Activated T-cell treated with anti-CD3 and anti-CD28 coated beads, Interleukin-2, amount 50 U/mL, for 24 hours (primary cell): ENCODE results near the gene DNAJC1.
"Not testable (repeated sequence)": the region's sequence is repeated elsewhere in the genome, so short reads cannot be mapped to it uniquely, and the experiment has no call there.

Source experiments
- DNase-seq: peaks from one replicate; pipeline ENCODE4 v3.0.0-alpha.2; 2020
- H3K27ac Mint-ChIP-seq: 2 replicates; pipeline ENCODE4 v1.8.0; 2020; ENCODE audit warnings: mild to moderate bottlenecking, mixed read lengths
- H3K27me3 Mint-ChIP-seq: 2 replicates; pipeline ENCODE4 v1.8.0; 2020; ENCODE audit warnings: mixed read lengths
- H3K36me3 Mint-ChIP-seq: 2 replicates; pipeline ENCODE4 v1.8.0; 2020; ENCODE audit warnings: low read depth, mixed read lengths
- H3K4me1 Mint-ChIP-seq: 2 replicates; pipeline ENCODE4 v1.8.0; 2020; ENCODE audit warnings: low read depth, mixed read lengths
- H3K4me3 Mint-ChIP-seq: 2 replicates; pipeline ENCODE4 v1.8.0; 2020; ENCODE audit warnings: mild to moderate bottlenecking, moderate library complexity, mixed read lengths
- H3K9me3 Mint-ChIP-seq: 2 replicates; pipeline ENCODE4 v1.8.0; 2020; ENCODE audit warnings: mixed read lengths

The DNAJC1 gene

DNA sequence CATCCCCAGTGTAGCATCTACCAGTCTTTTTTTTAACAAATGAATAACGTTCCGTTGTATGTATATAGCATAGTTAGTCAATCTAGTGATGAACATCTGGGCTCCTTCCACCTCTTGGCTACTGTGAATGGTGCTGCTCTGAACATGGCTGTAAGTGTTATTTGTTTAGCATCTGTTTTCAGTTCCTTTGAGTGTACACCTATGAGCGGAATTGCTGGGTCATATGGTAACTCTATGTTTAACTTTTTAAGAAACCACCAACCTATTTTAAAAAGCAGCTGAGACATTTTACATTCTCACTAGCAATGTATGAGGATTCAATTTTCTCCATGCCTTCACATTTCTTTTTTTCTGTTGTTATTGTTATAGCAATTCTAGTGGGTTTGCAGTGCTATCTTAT, 178.2 kb downstream of the DNAJC1 start:
- no peak for DNase-seq
- Mint-ChIP-seq H3K36me3 (peaks cover 62% of the 10 kb centered on the region), H3K4me1 (no peaks in the 10 kb centered on the region), H3K27ac (no peak overlapping the region), H3K9me3 (peaks cover 39% of the 10 kb centered on the region), H3K4me3 (no peak overlapping the region), H3K27me3 (no peaks in the 10 kb centered on the region)

DNA sequence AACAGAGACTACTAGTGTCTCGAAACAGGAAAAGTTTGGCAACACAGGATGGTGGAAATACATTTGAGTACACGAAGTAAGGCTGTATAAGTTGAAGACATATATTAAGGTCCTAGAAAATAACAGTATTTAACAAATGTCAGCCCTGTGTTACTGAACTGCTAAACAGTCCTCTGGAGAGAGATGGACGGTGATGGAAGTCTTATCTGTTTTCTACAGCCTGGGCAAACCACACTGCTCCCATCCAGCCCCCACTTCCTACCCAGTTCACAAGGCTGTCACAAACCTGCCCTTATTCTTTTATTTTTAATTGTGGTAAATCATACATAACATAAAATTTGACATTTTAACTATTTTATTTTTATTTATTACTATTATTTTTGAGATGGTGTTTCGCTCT, 179.1 kb downstream of the DNAJC1 start:
- H3K4me1 Mint-ChIP-seq: no peaks in the 10 kb centered on the region
- peaks cover 32% of the 10 kb centered on the region for H3K9me3 Mint-ChIP-seq
- H3K4me3 Mint-ChIP-seq: no peak overlapping the region
- no peak for DNase-seq
- peaks cover 53% of the 10 kb centered on the region for H3K36me3 Mint-ChIP-seq
- H3K27ac Mint-ChIP-seq: no peak overlapping the region
- H3K27me3 Mint-ChIP-seq: no peaks in the 10 kb centered on the region

DNA sequence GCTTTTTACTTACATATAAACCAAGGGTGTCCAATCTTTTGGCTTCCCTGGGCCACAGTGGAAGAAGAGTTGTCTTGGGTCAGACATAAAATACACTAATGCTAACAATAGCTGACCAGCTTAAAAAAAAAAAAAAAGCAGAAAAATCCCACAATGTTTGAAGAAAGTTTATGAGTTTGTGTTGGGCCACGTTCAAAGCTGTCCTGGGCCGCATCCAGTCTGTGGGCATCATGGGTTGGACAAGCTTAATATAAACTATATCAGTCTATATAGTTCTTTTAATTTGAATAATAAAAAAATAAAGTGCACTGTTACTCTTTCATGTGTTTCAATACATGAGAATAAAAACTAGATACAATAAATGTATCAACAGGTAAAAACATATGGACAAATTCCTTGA, 179.9 kb downstream of the DNAJC1 start:
- H3K27me3 Mint-ChIP-seq: no peaks in the 10 kb centered on the region
- peaks cover 46% of the 10 kb centered on the region for H3K36me3 Mint-ChIP-seq
- no peak for DNase-seq
- H3K4me3 Mint-ChIP-seq: no peak overlapping the region
- no peaks in the 10 kb centered on the region for H3K4me1 Mint-ChIP-seq
- no peak overlapping the region for H3K27ac Mint-ChIP-seq
- peaks cover 30% of the 10 kb centered on the region for H3K9me3 Mint-ChIP-seq

DNA sequence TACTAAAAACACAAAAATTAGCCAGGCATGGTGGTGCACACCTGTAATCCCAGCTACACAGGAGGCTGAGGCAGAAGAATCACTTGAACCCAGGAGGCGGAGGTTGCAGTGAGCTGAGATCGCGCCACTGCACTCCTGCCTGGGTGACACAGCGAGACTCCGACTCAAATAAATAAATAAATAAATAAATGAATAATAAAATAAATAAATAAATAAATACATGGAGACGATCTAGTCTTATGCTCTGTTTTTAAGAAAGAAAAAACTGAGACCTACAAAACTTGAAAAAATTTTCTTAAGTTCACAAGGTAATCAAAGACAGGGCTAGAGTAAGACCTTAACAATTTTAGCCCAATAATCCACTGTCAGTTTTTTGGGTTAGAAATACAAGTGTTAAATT, 181.3 kb downstream of the DNAJC1 start:
- H3K4me3 Mint-ChIP-seq, H3K27me3 Mint-ChIP-seq, DNase-seq, H3K4me1 Mint-ChIP-seq, H3K27ac Mint-ChIP-seq: not testable (repeated sequence)
- peaks cover 35% of the 10 kb centered on the region for H3K36me3 Mint-ChIP-seq
- H3K9me3 Mint-ChIP-seq: peaks cover 19% of the 10 kb centered on the region

DNA sequence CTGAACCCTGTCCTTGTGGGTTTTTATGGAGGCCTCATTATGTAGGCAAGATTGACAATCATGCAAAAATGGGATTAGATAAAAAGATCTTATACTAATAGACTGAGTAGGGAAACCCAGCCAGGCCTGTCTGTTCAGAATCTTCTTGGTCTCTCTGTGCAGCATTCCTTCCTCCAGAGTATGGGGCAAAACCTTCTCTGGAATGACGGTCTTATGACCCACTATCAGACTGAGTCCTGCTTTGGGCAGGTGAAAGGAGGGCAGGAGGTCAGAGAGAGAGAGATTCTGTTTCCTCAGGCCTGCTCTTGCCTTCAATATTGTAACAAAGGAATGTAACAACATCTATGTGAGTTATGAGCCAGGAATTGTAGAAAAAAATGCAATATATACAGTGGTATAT, 182.6 kb downstream of the DNAJC1 start:
- H3K4me1 Mint-ChIP-seq: no peaks in the 10 kb centered on the region
- DNase-seq: no peak
- H3K27me3 Mint-ChIP-seq: no peaks in the 10 kb centered on the region
- H3K9me3 Mint-ChIP-seq: peaks cover 8% of the 10 kb centered on the region
- H3K27ac Mint-ChIP-seq: no peak overlapping the region
- H3K4me3 Mint-ChIP-seq: no peak overlapping the region
- H3K36me3 Mint-ChIP-seq: peaks cover 26% of the 10 kb centered on the region

DNA sequence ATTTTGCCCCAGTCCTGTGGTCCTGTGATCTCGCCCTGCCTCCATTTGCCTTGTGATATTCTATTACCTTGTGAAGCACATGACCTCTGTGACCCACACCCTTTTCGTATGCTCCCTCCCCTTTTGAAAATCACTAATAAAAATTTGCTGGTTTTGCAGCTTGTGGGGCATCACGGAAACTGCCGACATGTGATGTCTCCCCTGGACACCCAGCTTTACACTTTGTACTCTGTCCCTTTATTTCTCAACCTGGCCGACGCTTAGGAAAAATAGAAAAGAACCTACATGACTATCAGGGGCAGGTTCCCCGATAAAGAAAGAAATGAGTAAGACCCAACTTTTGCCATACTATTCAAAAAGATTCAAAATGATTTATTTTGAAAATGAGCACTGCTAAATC, 185.1 kb downstream of the DNAJC1 start:
- H3K4me3 Mint-ChIP-seq, DNase-seq, H3K9me3 Mint-ChIP-seq, H3K27me3 Mint-ChIP-seq, H3K27ac Mint-ChIP-seq, H3K4me1 Mint-ChIP-seq: not testable (repeated sequence)
- peaks cover 26% of the 10 kb centered on the region for H3K36me3 Mint-ChIP-seq

DNA sequence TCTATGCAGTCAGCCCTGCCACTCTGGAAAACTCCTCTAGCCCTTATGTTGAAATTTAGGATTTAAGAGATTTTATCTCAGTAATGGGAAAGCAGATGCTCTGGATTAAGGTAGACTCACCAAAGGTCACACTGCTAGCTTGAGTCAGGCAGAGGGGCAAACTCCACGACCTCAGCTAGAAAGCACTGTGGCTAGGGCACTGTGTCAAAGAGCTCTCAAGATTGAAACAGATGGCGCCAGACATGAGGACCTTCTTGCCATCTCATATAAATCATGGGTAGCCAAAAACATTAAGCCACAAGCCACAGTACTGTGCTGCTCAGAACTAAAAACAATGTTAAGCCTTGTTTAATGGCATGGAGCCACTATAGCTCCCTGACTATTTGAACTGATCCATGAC, 188.7 kb downstream of the DNAJC1 start:
- Mint-ChIP-seq H3K27ac (no peak overlapping the region), H3K9me3 (no peaks in the 10 kb centered on the region), H3K4me1 (no peaks in the 10 kb centered on the region), H3K4me3 (no peak overlapping the region), H3K36me3 (peaks cover 18% of the 10 kb centered on the region), H3K27me3 (no peaks in the 10 kb centered on the region)
- DNase-seq: no peak

DNA sequence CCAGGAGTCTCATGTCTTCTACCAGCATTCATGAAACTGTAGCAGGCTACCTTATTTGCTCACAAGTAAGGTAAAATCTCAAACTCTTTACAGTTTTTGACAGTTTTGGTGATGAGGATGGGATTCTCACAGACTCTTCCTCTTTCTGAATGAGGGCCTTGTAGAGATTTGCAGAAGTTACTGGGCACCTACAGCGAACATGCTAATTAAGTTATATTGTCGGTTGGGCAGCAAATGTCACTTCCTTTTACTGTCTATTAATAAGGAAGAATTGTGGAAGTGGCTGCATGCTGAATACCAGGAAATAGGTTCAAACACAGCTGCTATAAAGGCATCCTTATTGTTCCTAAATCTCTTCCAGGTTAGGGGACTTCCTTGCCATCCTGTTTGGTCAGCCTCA, 189.6 kb downstream of the DNAJC1 start:
- Mint-ChIP-seq H3K4me1 (no peaks in the 10 kb centered on the region), H3K9me3 (no peaks in the 10 kb centered on the region), H3K36me3 (peaks cover 18% of the 10 kb centered on the region), H3K27ac (no peak overlapping the region), H3K4me3 (no peak overlapping the region), H3K27me3 (no peaks in the 10 kb centered on the region)
- DNase-seq: no peak

DNA sequence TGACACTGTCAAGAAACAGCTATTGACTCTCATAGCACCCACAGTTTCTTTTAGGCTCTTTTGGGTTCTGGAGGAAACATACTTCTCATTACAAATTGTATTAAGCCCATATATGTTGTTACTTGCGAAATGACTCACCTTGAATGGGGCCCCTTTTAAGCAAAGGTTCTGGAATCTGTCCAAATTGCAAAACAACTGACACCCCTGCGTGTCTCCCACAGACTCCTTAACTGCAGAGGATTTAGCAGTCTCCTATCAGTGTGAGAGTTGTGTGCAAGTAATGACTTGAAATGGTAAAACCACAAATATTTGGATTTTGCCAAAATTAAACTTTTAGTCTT, 192.3 kb downstream of the DNAJC1 start:
- Mint-ChIP-seq H3K36me3 (peaks cover 15% of the 10 kb centered on the region), H3K27ac (no peak overlapping the region), H3K4me3 (no peak overlapping the region), H3K4me1 (no peaks in the 10 kb centered on the region), H3K9me3 (no peaks in the 10 kb centered on the region), H3K27me3 (no peaks in the 10 kb centered on the region)
- DNase-seq: no peak

DNA sequence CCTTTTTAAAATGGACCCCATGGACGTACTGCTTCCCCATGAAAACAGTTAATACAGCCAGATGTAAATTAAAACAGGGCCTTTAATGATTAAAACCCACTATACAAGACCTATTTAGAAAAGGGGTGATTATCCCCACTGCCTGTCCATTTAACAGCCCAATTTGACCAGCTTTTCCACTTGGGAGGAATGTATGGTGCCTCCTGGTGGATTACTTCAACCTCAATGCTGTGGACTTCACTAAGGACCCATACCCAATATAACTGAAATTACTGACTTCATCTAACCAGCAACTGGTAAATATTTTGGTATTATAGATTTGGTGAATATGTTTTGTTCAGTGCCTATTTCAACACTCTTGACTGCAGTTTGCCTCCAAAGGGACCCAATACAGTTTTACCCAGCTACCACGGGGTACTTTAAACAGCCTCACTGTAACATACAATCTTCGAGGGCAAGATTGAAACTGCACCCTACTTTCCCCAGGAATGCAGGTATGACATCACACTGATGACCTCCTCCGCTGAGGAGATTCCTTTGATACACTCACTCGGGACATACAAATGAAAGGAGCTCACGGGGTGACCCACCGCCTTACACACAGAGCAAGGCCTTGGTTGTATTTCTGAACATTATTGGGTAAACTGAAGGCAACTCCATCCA, 192.8 kb downstream of the DNAJC1 start:
- no peaks in the 10 kb centered on the region for H3K4me1 Mint-ChIP-seq
- no peaks in the 10 kb centered on the region for H3K9me3 Mint-ChIP-seq
- H3K4me3 Mint-ChIP-seq: no peak overlapping the region
- H3K27me3 Mint-ChIP-seq: no peaks in the 10 kb centered on the region
- peaks cover 13% of the 10 kb centered on the region for H3K36me3 Mint-ChIP-seq
- DNase-seq: no peak
- H3K27ac Mint-ChIP-seq: no peak overlapping the region

DNA sequence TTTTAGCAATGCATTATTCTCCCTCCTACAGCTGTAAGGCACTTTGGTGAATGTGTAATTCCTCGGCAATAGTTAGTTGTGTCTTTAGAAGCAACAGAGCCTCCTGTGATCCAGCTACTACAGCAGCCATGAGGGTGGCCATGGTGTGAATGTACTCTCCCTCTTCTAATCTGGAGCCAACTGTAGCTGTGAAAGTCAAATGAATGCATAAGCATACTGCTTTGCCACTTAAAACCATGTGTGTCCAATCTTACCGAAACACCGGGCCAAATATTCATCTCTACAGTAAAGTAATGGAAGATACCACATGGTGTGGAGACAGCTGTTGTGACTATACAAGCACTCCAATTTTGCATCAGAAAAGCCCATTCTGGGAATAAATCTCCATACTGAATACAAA, 195.0 kb downstream of the DNAJC1 start:
- Mint-ChIP-seq H3K4me3 (no peak overlapping the region), H3K9me3 (no peaks in the 10 kb centered on the region), H3K4me1 (no peaks in the 10 kb centered on the region), H3K27me3 (no peaks in the 10 kb centered on the region), H3K36me3 (peaks cover 2% of the 10 kb centered on the region), H3K27ac (no peak overlapping the region)
- DNase-seq: no peak

DNA sequence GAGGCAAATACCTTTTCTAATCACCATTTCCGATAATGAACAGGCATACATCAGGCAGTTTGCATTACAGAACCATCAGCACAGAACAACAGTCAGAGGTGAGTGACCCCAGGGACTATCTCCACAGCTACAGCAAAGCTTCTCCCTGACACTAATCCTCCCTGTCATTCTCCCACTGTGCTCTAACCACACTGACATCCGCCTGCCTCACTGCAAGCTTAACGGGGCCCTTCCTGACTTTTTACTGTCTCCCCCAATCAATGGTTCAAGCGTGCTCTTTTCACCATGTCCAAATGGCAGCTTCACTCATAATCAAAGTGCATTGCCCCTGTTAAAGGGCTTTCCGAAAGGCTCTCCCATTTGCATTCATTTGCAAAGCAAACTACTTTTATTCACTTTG, 196.3 kb downstream of the DNAJC1 start:
- Mint-ChIP-seq H3K36me3 (peaks cover 9% of the 10 kb centered on the region), H3K27me3 (no peaks in the 10 kb centered on the region), H3K9me3 (no peaks in the 10 kb centered on the region), H3K27ac (no peak overlapping the region), H3K4me1 (no peaks in the 10 kb centered on the region), H3K4me3 (no peak overlapping the region)
- no peak for DNase-seq

DNA sequence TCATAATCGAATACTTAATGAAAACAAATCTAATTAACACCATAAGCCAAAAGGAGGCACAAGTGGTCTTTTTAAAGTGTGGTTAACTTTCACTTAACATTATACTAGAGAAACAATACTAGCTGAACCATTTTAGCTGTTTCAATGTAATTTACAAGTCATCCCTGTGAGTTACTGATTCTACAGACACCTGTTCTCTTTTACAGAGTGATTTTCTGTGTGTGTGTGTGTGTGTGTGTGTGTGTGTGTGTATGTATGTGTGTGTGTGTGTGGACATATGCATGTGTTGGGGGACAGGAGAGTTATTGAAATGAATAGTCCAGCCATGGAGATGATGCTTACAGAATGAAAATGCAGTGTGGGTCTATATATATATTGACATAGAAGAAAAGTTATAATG, 200.2 kb downstream of the DNAJC1 start:
- Mint-ChIP-seq H3K27ac (no peak overlapping the region), H3K27me3 (no peaks in the 10 kb centered on the region), H3K9me3 (no peaks in the 10 kb centered on the region), H3K36me3 (peaks cover 25% of the 10 kb centered on the region), H3K4me3 (no peak overlapping the region), H3K4me1 (peaks cover 13% of the 10 kb centered on the region)
- no peak for DNase-seq

DNA sequence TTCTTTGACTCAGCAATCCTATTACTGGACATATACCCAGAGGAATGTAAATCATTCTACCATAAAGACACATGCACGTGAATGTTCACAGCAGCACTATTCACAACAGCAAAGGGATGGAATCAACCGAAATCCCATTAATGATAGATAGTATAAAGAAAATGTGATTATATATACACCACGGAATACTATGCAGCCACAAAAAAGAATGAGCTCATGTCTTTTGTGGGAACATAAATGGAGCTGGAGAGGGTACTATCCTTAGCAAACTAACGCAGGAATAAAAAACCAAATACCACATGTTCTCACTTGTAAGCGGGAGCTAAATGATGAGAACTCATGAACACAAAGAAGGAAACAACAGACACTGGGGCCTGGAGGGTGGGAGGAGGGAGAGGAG, 201.9 kb downstream of the DNAJC1 start:
- DNase-seq: no peak
- no peak overlapping the region for H3K27ac Mint-ChIP-seq
- H3K9me3 Mint-ChIP-seq: no peaks in the 10 kb centered on the region
- no peaks in the 10 kb centered on the region for H3K27me3 Mint-ChIP-seq
- H3K36me3 Mint-ChIP-seq: peaks cover 33% of the 10 kb centered on the region
- H3K4me3 Mint-ChIP-seq: no peak overlapping the region
- peaks cover 22% of the 10 kb centered on the region for H3K4me1 Mint-ChIP-seq

DNA sequence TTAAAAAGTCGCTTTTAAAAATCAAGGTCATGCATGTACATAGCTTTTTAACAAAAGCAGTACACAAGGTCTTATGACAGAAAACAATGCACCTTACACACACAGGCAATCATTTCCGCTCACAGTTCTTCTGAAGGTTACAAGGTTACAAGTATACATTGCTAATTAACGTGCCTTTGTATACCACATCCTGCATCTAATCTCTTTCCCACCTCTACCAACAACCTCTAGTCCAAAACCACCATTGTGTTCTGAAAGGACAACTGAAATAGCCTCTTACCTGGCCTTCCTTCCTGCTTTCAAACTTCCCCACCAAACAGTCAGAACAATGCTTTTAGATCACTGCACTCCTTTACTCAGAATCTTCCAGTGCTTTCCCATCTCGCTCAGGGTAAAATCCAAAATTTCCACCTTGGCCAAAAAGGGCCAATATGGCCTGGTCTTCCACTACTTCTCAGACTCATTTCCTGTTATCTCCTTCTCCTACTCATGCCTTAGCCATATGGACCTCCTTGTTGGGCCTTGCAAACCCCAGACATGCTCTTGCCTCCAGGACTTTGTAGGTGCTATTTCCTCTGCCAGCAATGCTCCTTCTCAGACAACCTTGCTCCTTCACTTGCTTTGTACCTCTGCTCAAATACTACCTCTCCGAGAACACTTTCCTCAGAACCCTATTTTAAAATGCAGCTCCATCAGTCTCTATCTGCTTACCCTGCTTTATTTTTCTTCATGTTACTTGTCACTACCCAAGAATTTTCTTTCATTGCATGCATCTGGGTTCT, 205.4 kb downstream of the DNAJC1 start:
- DNase-seq: no peak
- H3K36me3 Mint-ChIP-seq: peaks cover 36% of the 10 kb centered on the region
- no peaks in the 10 kb centered on the region for H3K27me3 Mint-ChIP-seq
- H3K27ac Mint-ChIP-seq: peak overlapping the region; percentile 35
- H3K4me1 Mint-ChIP-seq: peaks cover 22% of the 10 kb centered on the region
- H3K4me3 Mint-ChIP-seq: no peak overlapping the region
- no peaks in the 10 kb centered on the region for H3K9me3 Mint-ChIP-seq
